SK-N-SH (cell line): Measurements from ENCODE around the gene PEX26. TPM values are rescaled to one million over a fixed set of nuclear protein-coding genes. Genes with fewer than 3 reads are reported as not detected.

Source experiments
- CTCF ChIA-PET: fragments of 300-600, 350-600 bp; formaldehyde crosslinking; extraction: SDS; loops from one replicate; lab custom pipeline; 2021; lab: Yijun Ruan, JAX
- POLR2A ChIA-PET: fragments of 350-600 bp; sonication (Branson Sonifier 250); formaldehyde crosslinking; extraction: SDS; loops from one replicate; lab custom pipeline; 2020; ENCODE audit warnings: antibody characterized with exemption, inconsistent platforms; lab: Yijun Ruan, JAX
- DNase-seq: peaks from one replicate; pipeline ENCODE4 v3.0.0; 2012
- H2AFZ ChIP-seq: fragments of 200-600 bp; sonication (generic); 2 replicates; pipeline ENCODE4 v1.8.1; 2016; ENCODE audit warnings: antibody characterized with exemption, mild to moderate bottlenecking, low read depth
- H3F3A ChIP-seq: fragments of 200-600 bp; sonication (generic); replicated peaks from 2 replicates; pipeline ENCODE3; 2016; ENCODE audit warnings: antibody characterized with exemption, mild to moderate bottlenecking; ENCODE audit not compliant: insufficient read depth
- H3K27ac ChIP-seq, 2 experiments: fragments of 200-500 bp in 1 of 2; fragments of 200-600 bp in 1 of 2; sonication (Bioruptor generic) in 1 of 2; sonication (generic), shearing (Covaris generic) in 1 of 2; 2 replicates each; pipeline versions ENCODE4 v1.5.1 to v1.6.1; 2014 to 2016; ENCODE audit warnings: low read depth in 2 of 2, inconsistent platforms in 1 of 2, low read length in 1 of 2, mild to moderate bottlenecking in 1 of 2, mixed read lengths in 1 of 2
- H3K27me3 ChIP-seq: fragments of 200-600 bp; sonication (generic), shearing (Covaris generic); 2 replicates; pipeline ENCODE4 v1.6.1; 2016; ENCODE audit warnings: mixed run types; ENCODE audit not compliant: insufficient read depth
- H3K36me3 ChIP-seq, 2 experiments: fragments of 200-500 bp in 1 of 2; fragments of 200-600 bp in 1 of 2; sonication (Bioruptor generic) in 1 of 2; sonication (generic) in 1 of 2; replicated peaks in 1 of 2; 2 replicates each; pipeline versions ENCODE3 to v1.5.1; 2014 to 2016; ENCODE audit warnings: low read length in 1 of 2, mild to moderate bottlenecking in 1 of 2; ENCODE audit not compliant: insufficient read depth in 2 of 2, control insufficient read depth in 1 of 2
- H3K4me1 ChIP-seq, 2 experiments: fragments of 200-500 bp in 1 of 2; fragments of 200-600 bp in 1 of 2; sonication (Bioruptor generic) in 1 of 2; sonication (generic), shearing (Covaris generic) in 1 of 2; 2 replicates each; pipeline versions ENCODE4 v1.5.1 to v1.6.1; 2014 to 2016; ENCODE audit warnings: low read depth in 1 of 2, low read length in 1 of 2, mixed run types in 1 of 2; ENCODE audit not compliant: insufficient read depth in 2 of 2, control insufficient read depth in 1 of 2
- H3K4me2 ChIP-seq: fragments of 200-600 bp; sonication (generic), shearing (Covaris generic); 2 replicates; pipeline ENCODE4 v1.6.1; 2017; ENCODE audit warnings: mixed run types
- H3K4me3 ChIP-seq, 2 experiments: fragments of 200-500 bp in 1 of 2; fragments of 200-600 bp in 1 of 2; sonication (Bioruptor generic) in 1 of 2; sonication (generic), shearing (Covaris generic) in 1 of 2; 2 replicates each; pipeline versions ENCODE4 v1.5.1 to v1.8.1; 2014 to 2016; ENCODE audit warnings: low read depth in 2 of 2, inconsistent platforms in 1 of 2, low read length in 1 of 2, mild to moderate bottlenecking in 1 of 2, mixed read lengths in 1 of 2, moderate library complexity in 1 of 2
- H3K79me2 ChIP-seq: fragments of 200-600 bp; sonication (generic); 2 replicates; pipeline ENCODE4 v1.8.1; 2017; ENCODE audit warnings: mild to moderate bottlenecking; ENCODE audit not compliant: insufficient read depth
- H3K9ac ChIP-seq: fragments of 200-600 bp; sonication (generic); 2 replicates; pipeline ENCODE4 v1.6.1; 2017; ENCODE audit warnings: mixed run types
- H3K9me2 ChIP-seq: fragments of 200-600 bp; sonication (generic); 2 replicates; pipeline ENCODE4 v1.6.1; 2017; ENCODE audit warnings: mixed run types
- H3K9me3 ChIP-seq: fragments of 200-600 bp; sonication (generic); 2 replicates; pipeline ENCODE4 v1.6.1; 2017; ENCODE audit warnings: mixed run types, mild to moderate bottlenecking, moderate library complexity
- H4K20me1 ChIP-seq: fragments of 200-600 bp; sonication (generic); 2 replicates; pipeline ENCODE4 v1.6.1; 2017; ENCODE audit warnings: mild to moderate bottlenecking, mixed run types; ENCODE audit not compliant: insufficient read depth
- EZH2phosphoT487 ChIP-seq: fragments of 200-600 bp; sonication (generic); IDR thresholded peaks from 2 replicates; pipeline ENCODE4 v1.6.1; 2017; ENCODE audit warnings: low read depth, mixed run types, mild to moderate bottlenecking, antibody characterized with exemption, moderate library complexity, borderline replicate concordance
- FOSL2 ChIP-seq: IDR thresholded peaks from 2 replicates; pipeline ENCODE4 v1.4.0; 2012; ENCODE audit warnings: low read depth, mild to moderate bottlenecking, moderate library complexity, borderline replicate concordance
- FOXM1 ChIP-seq: IDR thresholded peaks from 2 replicates; pipeline ENCODE4 v1.4.0; 2012; ENCODE audit warnings: low read depth, mild to moderate bottlenecking
- IRF3 ChIP-seq: fragments of 150-350 bp; IDR thresholded peaks from 2 replicates; pipeline ENCODE4 v1.6.1; 2016; ENCODE audit warnings: mild to moderate bottlenecking, low read depth, low read length
- JUND ChIP-seq: IDR thresholded peaks from 2 replicates; pipeline ENCODE4 v1.4.0; 2012
- MXI1 ChIP-seq: IDR thresholded peaks from 2 replicates; pipeline ENCODE4 v1.6.1; 2012; ENCODE audit warnings: mild to moderate bottlenecking, low read depth, low read length, improper control_type of control experiment
- NFIC ChIP-seq: IDR thresholded peaks from 2 replicates; pipeline ENCODE4 v1.4.0; 2012; ENCODE audit warnings: borderline replicate concordance
- RAD21 ChIP-seq: IDR thresholded peaks from 2 replicates; pipeline ENCODE4 v1.6.1; 2012; ENCODE audit warnings: mild to moderate bottlenecking, low read length
- REST ChIP-seq: IDR thresholded peaks from 2 replicates; pipeline ENCODE4 v1.6.1; 2012; ENCODE audit warnings: mild to moderate bottlenecking, low read depth, low read length, moderate library complexity
- TEAD4 ChIP-seq: IDR thresholded peaks from 2 replicates; pipeline ENCODE4 v1.4.0; 2012; ENCODE audit warnings: mild to moderate bottlenecking, borderline replicate concordance; ENCODE audit not compliant: insufficient read depth
- WGBS: methylation state at CpG from one replicate; pipeline ENCODE4 v1.1.6; 2017; ENCODE audit warnings: low lambda C conversion rate; 5-methylcytosine and 5-hydroxymethylcytosine counted together
- polyA plus RNA-seq, 3 experiments: library from polyadenylated mRNA; depleted of rRNA; stranded (reverse); fragments of >200 nt; gene quantifications; 2 replicates each; pipeline ENCODE4 v1.2.3, GENCODE V29; 2012
- TF ChIP-seq, protein P1 (sequence below): fragments of 150-350 bp; IDR thresholded peaks from 2 replicates; pipeline ENCODE4 v1.6.1; 2017; ENCODE audit warnings: antibody characterized with exemption, low read length, low read depth, borderline replicate concordance
- TF ChIP-seq, protein P2 (sequence below): IDR thresholded peaks from 2 replicates; pipeline ENCODE4 v1.4.0; 2012; ENCODE audit warnings: low read depth

Gene PEX26
- polyA plus RNA-seq, 1 of the 3 experiments (the other 2 are of a cell fraction) = 13.0 TPM

- ChIA-PET POLR2A (no interaction called here), CTCF (interaction anchor here (3.8 kb wide), 1 partner anchor 9 kb away, joined by 21 read pairs; no protein-coding TSS in a partner anchor)
These were observed 10.7 kb upstream of the PEX26 start for GRCh38 chr22:18067121-18067520.

More at GRCh38 chr22:18067121-18067520, 10.7 kb upstream of the PEX26 start:
- H4K20me1 ChIP-seq = no peaks in the 10 kb centered on the region
- H2AFZ ChIP-seq = no peak overlapping the region
- no peak for DNase-seq
- H3K4me2 ChIP-seq = no peak overlapping the region
- H3K9me2 ChIP-seq = no peaks in the 10 kb centered on the region
- H3K79me2 ChIP-seq = no peaks in the 10 kb centered on the region
- H3K9me3 ChIP-seq = no peaks in the 10 kb centered on the region
- H3K4me3 ChIP-seq = no peak overlapping the region
- TF ChIP-seq REST (no peak), TEAD4 (no peak), MXI1 (no peak), FOSL2 (no peak), NFIC (no peak), JUND (no peak), IRF3 (no peak), EZH2phosphoT487 (no peak), RAD21 (no peak), FOXM1 (no peak)
- TF ChIP-seq, protein P1, sequence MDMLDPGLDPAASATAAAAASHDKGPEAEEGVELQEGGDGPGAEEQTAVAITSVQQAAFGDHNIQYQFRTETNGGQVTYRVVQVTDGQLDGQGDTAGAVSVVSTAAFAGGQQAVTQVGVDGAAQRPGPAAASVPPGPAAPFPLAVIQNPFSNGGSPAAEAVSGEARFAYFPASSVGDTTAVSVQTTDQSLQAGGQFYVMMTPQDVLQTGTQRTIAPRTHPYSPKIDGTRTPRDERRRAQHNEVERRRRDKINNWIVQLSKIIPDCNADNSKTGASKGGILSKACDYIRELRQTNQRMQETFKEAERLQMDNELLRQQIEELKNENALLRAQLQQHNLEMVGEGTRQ = no peak
- TF ChIP-seq, protein P2, sequence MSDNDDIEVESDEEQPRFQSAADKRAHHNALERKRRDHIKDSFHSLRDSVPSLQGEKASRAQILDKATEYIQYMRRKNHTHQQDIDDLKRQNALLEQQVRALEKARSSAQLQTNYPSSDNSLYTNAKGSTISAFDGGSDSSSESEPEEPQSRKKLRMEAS = no peak
- TF ChIP-seq, all 33 proteins: peak for 0
- 83% methylated on average over 3 of the region's 3 CpGs for WGBS
- Histone ChIP-seq H3K27me3 (no peaks in the 10 kb centered on the region), H3F3A (no peaks in the 10 kb centered on the region), H3K9ac (no peak overlapping the region), H3K4me1 (no peaks in the 10 kb centered on the region; a peak in 1 of 4 replicates), H3K27ac (no peak overlapping the region), H3K36me3 (no peaks in the 10 kb centered on the region)
